Neuron (in vitro differentiated cells): ENCODE data around the gene ATP6V0A4.

Source experiments
- H2AFZ ChIP-seq: one replicate; pipeline ENCODE4 v1.6.1; 2013; ENCODE audit warnings: low read depth, mild to moderate bottlenecking, inconsistent platforms, low read length, moderate library complexity
- H3K27me3 ChIP-seq: one replicate; pipeline ENCODE4 v1.6.1; 2013; ENCODE audit warnings: low read length; ENCODE audit not compliant: insufficient read depth
- H3K36me3 ChIP-seq: one replicate; pipeline ENCODE4 v1.6.1; 2013; ENCODE audit warnings: low read length; ENCODE audit not compliant: insufficient read depth
- H3K4me1 ChIP-seq: one replicate; pipeline ENCODE4 v1.6.1; 2013; ENCODE audit warnings: low read length; ENCODE audit not compliant: insufficient read depth
- H3K4me3 ChIP-seq: 2 replicates; pipeline ENCODE4 v1.5.1; 2013; ENCODE audit warnings: mild to moderate bottlenecking, low read length, moderate library complexity
- H3K9me3 ChIP-seq: one replicate; pipeline ENCODE4 v1.6.1; 2013; ENCODE audit warnings: low read length

The ATP6V0A4 gene

GRCh38 chr7:138797715-138798320, at the start of gene ATP6V0A4, which contains the start of gene TMEM213:
TSS of gene ATP6V0A4 (minus strand) at chr7:138798196. CDS start at chr7:138771247, 26,949 bp downstream.
TSS of gene TMEM213 (plus strand) at chr7:138797994. CDS start at chr7:138798105, 111 bp downstream.
- H3K27me3 ChIP-seq, result peaks cover 5% of the 10 kb centered on the region
- H3K4me1 ChIP-seq, result no peaks in the 10 kb centered on the region
- no peaks in the 10 kb centered on the region for H3K36me3 ChIP-seq
- H3K4me3 ChIP-seq, result no peak within 1 kb of the TSS
- no peaks in the 10 kb centered on the region for H3K9me3 ChIP-seq
- H2AFZ ChIP-seq, result no peak within 1 kb of the TSS

- H3K4me3 ChIP-seq, result no peak overlapping the region
- peaks cover 8% of the 10 kb centered on the region for H3K9me3 ChIP-seq
- H3K27me3 ChIP-seq, result no peaks in the 10 kb centered on the region
- no peak overlapping the region for H2AFZ ChIP-seq
- peaks cover 15% of the 10 kb centered on the region for H3K4me1 ChIP-seq
- peaks cover 53% of the 10 kb centered on the region for H3K36me3 ChIP-seq
Measured at GRCh38 chr7:138845711-138846110, 47.7 kb upstream of the ATP6V0A4 start.

GRCh38 chr7:138843632-138844580, 45.9 kb upstream of the ATP6V0A4 start:
- no peak overlapping the region for H3K4me3 ChIP-seq
- peaks cover 49% of the 10 kb centered on the region for H3K36me3 ChIP-seq
- no peaks in the 10 kb centered on the region for H3K27me3 ChIP-seq
- H3K4me1 ChIP-seq, result peaks cover 15% of the 10 kb centered on the region
- no peaks in the 10 kb centered on the region for H3K9me3 ChIP-seq
- no peak overlapping the region for H2AFZ ChIP-seq

- H3K36me3 ChIP-seq, result peaks cover 62% of the 10 kb centered on the region
Measured at GRCh38 chr7:138842111-138842510, 44.1 kb upstream of the ATP6V0A4 start.

GRCh38 chr7:138838166-138838565, 40.2 kb upstream of the ATP6V0A4 start:
- Histone ChIP-seq H3K4me1 (no peaks in the 10 kb centered on the region), H3K36me3 (peaks cover 63% of the 10 kb centered on the region), H3K9me3 (peaks cover 2% of the 10 kb centered on the region), H3K4me3 (no peak overlapping the region), H3K27me3 (no peaks in the 10 kb centered on the region), H2AFZ (no peak overlapping the region)

More at GRCh38 chr7:138842111-138842510, 44.1 kb upstream of the ATP6V0A4 start:
- no peak overlapping the region for H2AFZ ChIP-seq
- H3K4me3 ChIP-seq, result no peak overlapping the region
- no peaks in the 10 kb centered on the region for H3K27me3 ChIP-seq
- H3K9me3 ChIP-seq, result no peaks in the 10 kb centered on the region
- H3K4me1 ChIP-seq, result no peaks in the 10 kb centered on the region

- peaks cover 2% of the 10 kb centered on the region for H3K9me3 ChIP-seq
- peaks cover 59% of the 10 kb centered on the region for H3K36me3 ChIP-seq
- H3K4me3 ChIP-seq, result no peak overlapping the region
- H3K27me3 ChIP-seq, result no peaks in the 10 kb centered on the region
- H3K4me1 ChIP-seq, result no peaks in the 10 kb centered on the region
- H2AFZ ChIP-seq, result no peak overlapping the region
Measured at GRCh38 chr7:138837627-138838026, 39.6 kb upstream of the ATP6V0A4 start.

GRCh38 chr7:138835087-138835486, 37.1 kb upstream of the ATP6V0A4 start:
- peaks cover 2% of the 10 kb centered on the region for H3K9me3 ChIP-seq
- peaks cover 48% of the 10 kb centered on the region for H3K36me3 ChIP-seq
- no peaks in the 10 kb centered on the region for H3K4me1 ChIP-seq
- no peak overlapping the region for H2AFZ ChIP-seq
- H3K4me3 ChIP-seq, result no peak overlapping the region
- no peaks in the 10 kb centered on the region for H3K27me3 ChIP-seq

- Histone ChIP-seq H3K27me3 (no peaks in the 10 kb centered on the region), H3K4me1 (no peaks in the 10 kb centered on the region), H2AFZ (no peak overlapping the region), H3K4me3 (no peak overlapping the region), H3K36me3 (peaks cover 46% of the 10 kb centered on the region), H3K9me3 (peaks cover 2% of the 10 kb centered on the region)
Measured at GRCh38 chr7:138834583-138834982, 36.6 kb upstream of the ATP6V0A4 start.

- no peak overlapping the region for H2AFZ ChIP-seq
- H3K36me3 ChIP-seq, result peaks cover 42% of the 10 kb centered on the region
Measured at GRCh38 chr7:138833596-138833995, 35.6 kb upstream of the ATP6V0A4 start.

GRCh38 chr7:138832966-138833365, 35.0 kb upstream of the ATP6V0A4 start:
- peaks cover 2% of the 10 kb centered on the region for H3K9me3 ChIP-seq
- no peak overlapping the region for H3K4me3 ChIP-seq
- no peaks in the 10 kb centered on the region for H3K4me1 ChIP-seq
- no peaks in the 10 kb centered on the region for H3K27me3 ChIP-seq
- H3K36me3 ChIP-seq, result peaks cover 36% of the 10 kb centered on the region
- no peak overlapping the region for H2AFZ ChIP-seq

More at GRCh38 chr7:138833596-138833995, 35.6 kb upstream of the ATP6V0A4 start:
- H3K9me3 ChIP-seq, result peaks cover 2% of the 10 kb centered on the region
- no peak overlapping the region for H3K4me3 ChIP-seq
- no peaks in the 10 kb centered on the region for H3K27me3 ChIP-seq
- no peaks in the 10 kb centered on the region for H3K4me1 ChIP-seq

GRCh38 chr7:138829335-138829734, 31.3 kb upstream of the ATP6V0A4 start:
- Histone ChIP-seq H2AFZ (no peak overlapping the region), H3K4me1 (no peaks in the 10 kb centered on the region), H3K36me3 (peaks cover 1% of the 10 kb centered on the region), H3K27me3 (no peaks in the 10 kb centered on the region), H3K9me3 (peaks cover 5% of the 10 kb centered on the region), H3K4me3 (no peak overlapping the region)

- H3K36me3 ChIP-seq, result no peaks in the 10 kb centered on the region
- H3K9me3 ChIP-seq, result peaks cover 5% of the 10 kb centered on the region
- no peaks in the 10 kb centered on the region for H3K27me3 ChIP-seq
- H3K4me3 ChIP-seq, result no peak overlapping the region
- no peak overlapping the region for H2AFZ ChIP-seq
- no peaks in the 10 kb centered on the region for H3K4me1 ChIP-seq
Measured at GRCh38 chr7:138828302-138828701, 30.3 kb upstream of the ATP6V0A4 start.

- H2AFZ ChIP-seq, result no peak overlapping the region
- H3K27me3 ChIP-seq, result no peaks in the 10 kb centered on the region
- no peaks in the 10 kb centered on the region for H3K36me3 ChIP-seq
- peaks cover 4% of the 10 kb centered on the region for H3K4me1 ChIP-seq
- peaks cover 5% of the 10 kb centered on the region for H3K9me3 ChIP-seq
- H3K4me3 ChIP-seq, result no peak overlapping the region
Measured at GRCh38 chr7:138825049-138825721, 27.2 kb upstream of the ATP6V0A4 start.
